ENCODE results near the gene PROZ. TPM values are rescaled to one million over a fixed set of nuclear protein-coding genes. Genes with fewer than 3 reads are reported as not detected.
A peak's percentile ranks its signal among the peaks of the same experiment; 100 is the strongest.

The PROZ gene
- total RNA-seq, 1 donor from 2014 or later, result not detected

- intact Hi-C loops (cut with DNase I), result no loop called here
- peak within 1 kb of the TSS; percentile 99 for H3K27ac ChIP-seq
- H3K36me3 ChIP-seq, result peaks cover 29% of the 10 kb centered on the region
- no peak for TF ChIP-seq CTCF (IDR thresholded peaks at IDR 0.05)
- H3K27me3 ChIP-seq (ENCODE audit: low read depth), result no peaks in the 10 kb centered on the region
- DNase-seq (peak; percentile 95), ATAC-seq (peak; percentile 94 to 96)
- peaks cover 75% of the 10 kb centered on the region for H3K4me1 ChIP-seq
- peak within 1 kb of the TSS; percentile 86 for H3K4me3 ChIP-seq
- H3K9me3 ChIP-seq, result no peaks in the 10 kb centered on the region
These were observed 50.2 kb downstream of the PROZ start, which contains the start of gene PCID2 for GRCh38 chr13:113208421-113209335. PCID2 (minus strand) TSS chr13:113208669; CDS start chr13:113208634, 35 bp downstream.

GRCh38 chr13:113209336-113209758 lies 50.9 kb downstream of the PROZ start, which contains the start of gene CUL4A:
CUL4A (plus strand) TSS chr13:113209613; CDS start chr13:113209628, 15 bp downstream.
- H3K36me3 ChIP-seq, result peaks cover 29% of the 10 kb centered on the region
- no peaks in the 10 kb centered on the region for H3K27me3 ChIP-seq (ENCODE audit: low read depth)
- ATAC-seq (peak; percentile 85), DNase-seq (peak; percentile 87)
- no peak for TF ChIP-seq CTCF (IDR thresholded peaks at IDR 0.05)
- peak within 1 kb of the TSS; percentile 99 for H3K27ac ChIP-seq
- peaks cover 73% of the 10 kb centered on the region for H3K4me1 ChIP-seq
- intact Hi-C loops (cut with DNase I), result no loop called here
- no peaks in the 10 kb centered on the region for H3K9me3 ChIP-seq
- peak within 1 kb of the TSS; percentile 86 for H3K4me3 ChIP-seq

- intact Hi-C loops (cut with DNase I), result no loop called here
- Histone ChIP-seq H3K27ac (peak overlapping the region; percentile 99), H3K36me3 (peaks cover 25% of the 10 kb centered on the region), H3K4me1 (peaks cover 74% of the 10 kb centered on the region), H3K27me3 (ENCODE audit: low read depth) (no peaks in the 10 kb centered on the region), H3K9me3 (no peaks in the 10 kb centered on the region), H3K4me3 (peak overlapping the region; percentile 86)
- ATAC-seq (peak; percentile 43 to 45), DNase-seq (peak; percentile 80)
- TF ChIP-seq CTCF (IDR thresholded peaks at IDR 0.05), result peak; percentile 18
These were observed 51.4 kb downstream of the PROZ start for GRCh38 chr13:113209759-113210421.

- no peak for DNase-seq
- H3K4me3 ChIP-seq, result peak overlapping the region; percentile 86
- H3K27me3 ChIP-seq (ENCODE audit: low read depth), result no peaks in the 10 kb centered on the region
- no peak overlapping the region for H3K27ac ChIP-seq
- intact Hi-C loops (cut with DNase I), result no loop called here
- no peaks in the 10 kb centered on the region for H3K9me3 ChIP-seq
- ATAC-seq, result no peak
- H3K36me3 ChIP-seq, result peaks cover 25% of the 10 kb centered on the region
- no peak for TF ChIP-seq CTCF (IDR thresholded peaks at IDR 0.05)
- H3K4me1 ChIP-seq, result peaks cover 68% of the 10 kb centered on the region
These were observed 52.4 kb downstream of the PROZ start for GRCh38 chr13:113210833-113211232.

GRCh38 chr13:113211774-113212173 lies 53.3 kb downstream of the PROZ start:
- DNase-seq (no peak), ATAC-seq (no peak)
- no peak overlapping the region for H3K27ac ChIP-seq
- no peak for TF ChIP-seq CTCF (IDR thresholded peaks at IDR 0.05)
- intact Hi-C loops (cut with DNase I), result no loop called here
- peaks cover 68% of the 10 kb centered on the region for H3K4me1 ChIP-seq
- H3K9me3 ChIP-seq, result no peaks in the 10 kb centered on the region
- no peaks in the 10 kb centered on the region for H3K27me3 ChIP-seq (ENCODE audit: low read depth)
- no peak overlapping the region for H3K4me3 ChIP-seq
- peaks cover 15% of the 10 kb centered on the region for H3K36me3 ChIP-seq
